Bronchial epithelial cell (primary cell): ENCODE data around the gene CSF3R. TPM values are rescaled to one million over a fixed set of nuclear protein-coding genes. Genes with fewer than 3 reads are reported as not detected.
A peak's percentile ranks its signal among the peaks of the same experiment; 100 is the strongest.

Experiments
- DNase-seq: peaks from one replicate; pipeline ENCODE4 v3.0.0-alpha.2; 2010; ENCODE audit warnings: low read depth
- FAIRE-seq: peaks from 2 replicates; lab custom pipeline; 2011; peaks lifted over from hg19 to GRCh38; lab: Jason Lieb, UNC
- H3K27me3 ChIP-seq: 2 replicates; pipeline ENCODE4 v1.5.1; 2011; ENCODE audit warnings: low read length; ENCODE audit not compliant: control insufficient read depth, insufficient read depth
- H3K36me3 ChIP-seq: 2 replicates; pipeline ENCODE4 v1.5.1; 2011; ENCODE audit warnings: low read length; ENCODE audit not compliant: control insufficient read depth, insufficient read depth
- H3K4me3 ChIP-seq: 2 replicates; pipeline ENCODE4 v1.5.1; 2011; ENCODE audit warnings: mild to moderate bottlenecking, low read depth, low read length, control low read depth
- total RNA-seq: library from RNA; depleted of rRNA; stranded (reverse); fragments of >200 nt; gene quantifications from 2 replicates; pipeline ENCODE4 v1.2.1, GENCODE V29; 2014
- TF ChIP-seq, protein P1 (sequence below): IDR thresholded peaks from 2 replicates; pipeline ENCODE4 v1.5.1; 2011; ENCODE audit warnings: mild to moderate bottlenecking, moderate library complexity, low read length, control low read depth, inconsistent platforms; ENCODE audit not compliant: insufficient read depth, severe bottlenecking

The CSF3R gene
- total RNA-seq, 1 donor from 2014 or later, result 0.79 TPM

- FAIRE-seq, result no peak
- Histone ChIP-seq H3K27me3 (no peaks in the 10 kb centered on the region), H3K36me3 (no peaks in the 10 kb centered on the region), H3K4me3 (no peak overlapping the region)
- no peak for DNase-seq
- TF ChIP-seq, protein P1, sequence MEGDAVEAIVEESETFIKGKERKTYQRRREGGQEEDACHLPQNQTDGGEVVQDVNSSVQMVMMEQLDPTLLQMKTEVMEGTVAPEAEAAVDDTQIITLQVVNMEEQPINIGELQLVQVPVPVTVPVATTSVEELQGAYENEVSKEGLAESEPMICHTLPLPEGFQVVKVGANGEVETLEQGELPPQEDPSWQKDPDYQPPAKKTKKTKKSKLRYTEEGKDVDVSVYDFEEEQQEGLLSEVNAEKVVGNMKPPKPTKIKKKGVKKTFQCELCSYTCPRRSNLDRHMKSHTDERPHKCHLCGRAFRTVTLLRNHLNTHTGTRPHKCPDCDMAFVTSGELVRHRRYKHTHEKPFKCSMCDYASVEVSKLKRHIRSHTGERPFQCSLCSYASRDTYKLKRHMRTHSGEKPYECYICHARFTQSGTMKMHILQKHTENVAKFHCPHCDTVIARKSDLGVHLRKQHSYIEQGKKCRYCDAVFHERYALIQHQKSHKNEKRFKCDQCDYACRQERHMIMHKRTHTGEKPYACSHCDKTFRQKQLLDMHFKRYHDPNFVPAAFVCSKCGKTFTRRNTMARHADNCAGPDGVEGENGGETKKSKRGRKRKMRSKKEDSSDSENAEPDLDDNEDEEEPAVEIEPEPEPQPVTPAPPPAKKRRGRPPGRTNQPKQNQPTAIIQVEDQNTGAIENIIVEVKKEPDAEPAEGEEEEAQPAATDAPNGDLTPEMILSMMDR, result no peak
Measured at GRCh38 chr1:36476945-36477344, 5.8 kb downstream of the CSF3R start.

DNA sequence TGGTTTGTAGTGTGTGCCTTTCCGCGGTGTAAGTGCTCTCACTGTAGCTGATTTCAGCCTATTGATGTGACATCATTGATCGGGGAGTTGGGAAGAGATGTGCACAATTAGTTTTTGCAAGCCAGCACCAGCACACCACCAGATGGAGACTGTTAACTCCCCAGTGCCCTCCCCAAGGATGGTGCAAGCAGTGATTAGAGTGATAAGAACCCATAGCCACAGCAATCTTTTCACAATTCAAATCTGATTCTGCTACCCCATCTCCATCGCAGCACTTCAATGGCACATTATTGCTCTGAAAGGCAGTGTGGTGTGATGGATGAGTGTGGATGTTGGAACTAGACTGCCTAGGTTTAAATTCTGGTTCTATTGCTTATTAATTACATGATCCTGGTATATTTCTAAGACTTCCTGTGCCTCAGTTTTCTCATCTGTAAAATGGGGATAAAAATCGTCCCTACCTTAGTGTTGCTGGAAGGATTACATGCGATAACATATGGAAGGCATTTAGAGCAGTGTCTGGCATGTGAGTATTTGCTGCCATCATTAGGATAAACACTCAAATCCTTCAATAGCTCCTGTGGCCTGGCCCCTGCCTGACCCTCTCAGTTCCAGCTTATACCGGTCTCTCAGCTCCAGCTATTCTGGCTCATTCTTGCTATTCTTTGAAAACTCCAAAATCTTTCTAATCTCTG is 6.7 kb downstream of the CSF3R start:
- DNase-seq, result no peak
- TF ChIP-seq, protein P1, result peak; percentile 14
- Histone ChIP-seq H3K36me3 (no peaks in the 10 kb centered on the region), H3K27me3 (no peaks in the 10 kb centered on the region), H3K4me3 (no peak overlapping the region)
- no peak for FAIRE-seq

DNA sequence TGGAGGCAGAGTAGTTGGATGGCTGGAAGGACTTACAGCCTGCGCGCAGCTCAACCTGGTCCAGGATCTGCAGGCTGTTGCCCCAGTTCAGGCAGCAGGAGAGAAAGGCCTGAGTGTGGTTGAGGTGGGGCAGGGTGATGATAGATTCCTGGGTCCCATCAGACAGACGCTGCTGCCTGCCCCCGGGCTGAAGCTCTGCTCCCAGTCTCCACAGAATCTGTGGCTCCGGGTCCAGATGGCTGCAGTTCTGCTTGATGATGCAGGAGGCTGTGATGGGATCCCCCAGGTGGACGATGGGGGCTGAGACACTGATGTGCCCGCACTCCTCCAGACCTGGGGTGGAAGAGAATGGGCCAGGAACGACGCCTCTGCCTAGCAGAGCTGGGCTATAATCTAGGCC is 7.4 kb downstream of the CSF3R start:
- TF ChIP-seq, protein P1, result no peak
- Histone ChIP-seq H3K27me3 (no peaks in the 10 kb centered on the region), H3K4me3 (no peak overlapping the region), H3K36me3 (no peaks in the 10 kb centered on the region)
- DNase-seq (no peak), FAIRE-seq (no peak)

DNA sequence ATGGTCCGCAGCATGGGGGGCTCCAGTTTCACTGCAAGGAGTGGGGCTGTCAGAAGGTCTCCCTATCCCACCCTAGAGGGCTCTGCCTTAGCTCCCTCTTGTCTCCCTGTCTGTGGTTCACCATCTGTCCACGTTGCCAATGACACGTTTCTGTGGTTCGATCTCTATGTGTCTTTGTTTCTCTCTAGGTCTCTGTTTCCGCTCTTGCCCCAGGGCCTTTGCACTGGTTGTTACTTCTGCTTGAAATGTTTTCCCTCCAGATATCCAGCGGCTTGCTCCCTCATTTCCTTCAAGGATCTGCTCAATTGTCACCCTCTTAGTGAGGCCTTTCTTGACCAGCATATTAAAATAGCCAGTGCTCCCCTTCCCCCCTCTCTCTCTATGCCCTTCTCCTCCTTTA is 10.1 kb downstream of the CSF3R start:
- no peaks in the 10 kb centered on the region for H3K27me3 ChIP-seq
- FAIRE-seq (no peak), DNase-seq (no peak)
- TF ChIP-seq, protein P1, result no peak
- no peaks in the 10 kb centered on the region for H3K36me3 ChIP-seq
- no peak overlapping the region for H3K4me3 ChIP-seq

DNA sequence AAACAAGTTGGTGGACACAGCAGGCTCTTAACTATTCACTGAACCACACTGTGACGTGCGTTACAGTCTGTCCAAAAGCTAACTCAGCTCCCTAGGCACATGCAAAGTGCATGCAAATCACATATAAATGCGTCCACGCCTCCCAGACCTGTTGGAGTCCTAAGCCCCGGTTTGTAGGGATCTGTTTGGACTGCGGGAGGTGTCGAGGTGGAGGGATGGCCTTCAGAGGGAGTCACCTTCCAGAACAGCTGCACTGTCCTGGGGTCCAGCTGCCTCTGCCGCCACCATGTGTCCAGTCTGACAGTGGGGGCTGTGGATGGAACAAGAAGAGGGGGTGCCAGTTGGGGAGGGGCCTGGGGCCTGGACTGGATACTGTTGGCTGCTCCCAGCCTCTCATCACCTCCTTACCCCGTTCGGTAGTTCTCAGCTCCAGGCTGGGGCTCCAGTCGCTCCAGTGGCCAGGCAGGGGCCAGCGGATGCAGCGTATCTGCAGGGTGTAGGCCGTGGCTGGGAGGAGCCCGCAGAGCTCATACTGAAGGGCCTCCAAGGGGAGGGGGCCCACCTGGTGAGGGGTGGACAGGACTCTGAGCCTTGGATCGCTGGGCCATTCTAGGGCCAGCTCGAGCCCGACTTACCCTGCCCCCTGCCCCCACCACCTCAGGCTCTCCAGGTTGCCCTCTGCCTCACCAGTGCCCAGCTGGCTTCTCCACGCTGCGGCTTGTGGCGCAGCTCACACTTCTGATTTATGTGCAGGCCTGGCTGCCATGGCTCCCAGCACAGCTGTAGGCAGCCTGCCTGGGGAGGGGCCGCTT is 10.7 kb downstream of the CSF3R start:
- FAIRE-seq (no peak), DNase-seq (no peak)
- H3K36me3 ChIP-seq, result no peaks in the 10 kb centered on the region
- no peaks in the 10 kb centered on the region for H3K27me3 ChIP-seq
- H3K4me3 ChIP-seq, result no peak overlapping the region
- TF ChIP-seq, protein P1, result no peak
